K562 (cell line): ENCODE results near the gene MAGI1.

Source experiments
- ATF3 ChIP-seq, 2 experiments: fragments of 450-650 bp in 1 of 2; sonication (generic) in 1 of 2; formaldehyde crosslinking in 1 of 2; IDR thresholded peaks in 1 of 2; conservative IDR thresholded peaks in 1 of 2; 2 replicates each; pipeline versions ENCODE4 v1.6.1 to v1.8.1; 2016 to 2023; ENCODE audit warnings: mild to moderate bottlenecking in 2 of 2, moderate library complexity in 2 of 2, inconsistent platforms in 1 of 2, missing genetic modification reagents in 1 of 2
- ATF6 ChIP-seq: sonication (generic); formaldehyde crosslinking; IDR thresholded peaks from 2 replicates; pipeline ENCODE4 v1.4.0; 2020; ENCODE audit warnings: mild to moderate bottlenecking, missing genetic modification reagents
- DLX4 ChIP-seq: fragments of 250-450 bp; sonication (Bioruptor Pico); IDR thresholded peaks from 2 replicates; pipeline ENCODE4 v1.6.1; 2021; ENCODE audit warnings: mild to moderate bottlenecking
- EHMT2 ChIP-seq: fragments of 450-650 bp; IDR thresholded peaks from 2 replicates; pipeline ENCODE4 v1.6.1; 2018; ENCODE audit warnings: antibody characterized with exemption
- ETS1 ChIP-seq: conservative IDR thresholded peaks from 2 replicates; pipeline ENCODE4 v1.6.1; 2011; ENCODE audit warnings: low read depth, mild to moderate bottlenecking, low read length; ENCODE audit not compliant: control insufficient read depth
- NFE2 ChIP-seq: IDR thresholded peaks from 2 replicates; pipeline ENCODE4 v1.6.1; 2014; ENCODE audit warnings: antibody characterized with exemption, low read depth
- NFXL1 ChIP-seq: fragments of 450-650 bp; formaldehyde crosslinking; IDR thresholded peaks from 2 replicates; pipeline ENCODE4 v1.4.0; 2021; ENCODE audit warnings: mild to moderate bottlenecking
- PML ChIP-seq: IDR thresholded peaks from 2 replicates; pipeline ENCODE4 v1.6.1; 2012; ENCODE audit warnings: low read length, inconsistent platforms
- PRDM10 ChIP-seq: fragments of 450-650 bp; IDR thresholded peaks from 2 replicates; pipeline ENCODE4 v1.6.1; 2018; ENCODE audit not compliant: partially characterized antibody
- SMARCB1 ChIP-seq: IDR thresholded peaks from 2 replicates; pipeline ENCODE4 v1.6.1; 2011; ENCODE audit warnings: improper control_type of control experiment, low read depth; ENCODE audit not compliant: insufficient read length
- TAF1 ChIP-seq: IDR thresholded peaks from 2 replicates; pipeline ENCODE4 v1.6.1; 2011; ENCODE audit warnings: mild to moderate bottlenecking, low read length, moderate library complexity; ENCODE audit not compliant: insufficient read depth, control insufficient read depth, severe bottlenecking; ENCODE audit errors: extremely low read depth
- ZKSCAN1 ChIP-seq: fragments of 150-350 bp; IDR thresholded peaks from 2 replicates; pipeline ENCODE4 v1.6.1; 2016; ENCODE audit warnings: low read depth, low read length
- ZNF740 ChIP-seq, 3 experiments: fragments of 200-800 bp in 1 of 3; sonication (Bioruptor generic) in 1 of 3; sonication (generic) in 1 of 3; formaldehyde crosslinking in 1 of 3; IDR thresholded peaks; 2 replicates each; pipeline versions ENCODE4 v1.6.1 to v1.8.0; 2016 to 2022; ENCODE audit warnings: mild to moderate bottlenecking in 2 of 3, missing compliant biosample characterization in 2 of 3, missing genetic modification characterization in 2 of 3, missing genetic modification reagents in 1 of 3

GRCh38 chr3:65858749-65859148 lies 180.0 kb downstream of the MAGI1 start:
- TF ChIP-seq PRDM10 (no peak), ATF3 (IDR thresholded peaks at IDR 0.05) (no peak), ATF3 (CRISPR knock-in tag; conservative IDR thresholded peaks at IDR 0.05) (no peak), ZNF740 (CRISPR knock-in tag; IDR thresholded peaks at IDR 0.05) (no peak), ZNF740 (tag; IDR thresholded peaks at IDR 0.05) (no peak), EHMT2 (no peak), NFXL1 (CRISPR knock-in tag) (no peak), TAF1 (no peak), NFE2 (no peak), SMARCB1 (no peak), ATF6 (CRISPR knock-in tag) (no peak), DLX4 (CRISPR knock-in tag) (no peak), ETS1 (no peak), PML (no peak), ZKSCAN1 (no peak)
